IMR-90 (cell line): ENCODE measurements around the gene EIF4ENIF1. TPM values are rescaled to one million over a fixed set of nuclear protein-coding genes. Genes with fewer than 3 reads are reported as not detected.
"Not testable (repeated sequence)": the region's sequence is repeated elsewhere in the genome, so short reads cannot be mapped to it uniquely, and the experiment has no call there.

Experiments used
- ATAC-seq: fragments of 200-7000 bp; cut with Tn5 transposase; 2 replicates; pipeline ENCODE4 v1.9.1; 2020; ENCODE audit warnings: low read depth, mild to moderate bottlenecking, moderate library complexity
- BruUV-seq: library from RNA; stranded (reverse); fragments of 400-500 nt; replicated peaks from 2 replicates; lab custom pipeline; 2021; lab: Mats Ljungman, UMichigan
- CTCF ChIA-PET: fragments of 300-600 bp; formaldehyde crosslinking; extraction: SDS; loops from one replicate; lab custom pipeline; 2021; ENCODE audit warnings: antibody characterized with exemption; lab: Yijun Ruan, JAX
- POLR2A ChIA-PET: fragments of 300-600 bp; sonication (Branson Sonifier 250); formaldehyde crosslinking; loops from one replicate; lab custom pipeline; 2022; ENCODE audit warnings: antibody characterized with exemption; ENCODE audit not compliant: unreplicated experiment; lab: Charles Lee
- DNase-seq: peaks from one replicate; pipeline ENCODE4 v3.0.0; 2013
- H2AFZ ChIP-seq: replicated peaks from 2 replicates; pipeline ENCODE3; 2013; ENCODE audit warnings: low read length, mild to moderate bottlenecking; ENCODE audit not compliant: poor library complexity
- H2AK5ac ChIP-seq: 2 replicates; pipeline ENCODE4 v1.6.1; 2013; ENCODE audit warnings: low read depth, low read length, inconsistent platforms
- H2AK9ac ChIP-seq: replicated peaks from 2 replicates; pipeline ENCODE3; 2013; ENCODE audit warnings: mild to moderate bottlenecking, low read depth, low read length, moderate library complexity; ENCODE audit not compliant: poor library complexity
- H2BK120ac ChIP-seq: 2 replicates; pipeline ENCODE4 v1.6.1; 2013; ENCODE audit warnings: low read depth, low read length, inconsistent platforms
- H2BK15ac ChIP-seq: 3 replicates; pipeline ENCODE4 v1.6.1; 2013; ENCODE audit warnings: low read depth, low read length, inconsistent platforms
- H2BK20ac ChIP-seq: 2 replicates; pipeline ENCODE4 v1.6.1; 2013; ENCODE audit warnings: low read depth, mild to moderate bottlenecking, inconsistent platforms, low read length, moderate library complexity
- H2BK5ac ChIP-seq: 2 replicates; pipeline ENCODE4 v1.6.1; 2013; ENCODE audit warnings: mild to moderate bottlenecking, low read depth, low read length, inconsistent platforms; ENCODE audit not compliant: poor library complexity, severe bottlenecking
- H3K14ac ChIP-seq: replicated peaks from 2 replicates; pipeline ENCODE4 v1.6.1; 2013; ENCODE audit warnings: low read depth, low read length, inconsistent platforms
- H3K18ac ChIP-seq: 2 replicates; pipeline ENCODE4 v1.6.1; 2013; ENCODE audit warnings: low read depth, low read length, control low read depth
- H3K23ac ChIP-seq: 2 replicates; pipeline ENCODE4 v1.6.1; 2013; ENCODE audit warnings: low read depth, low read length, inconsistent platforms
- H3K27ac ChIP-seq: 2 replicates; pipeline ENCODE4 v1.5.1; 2013; ENCODE audit warnings: mild to moderate bottlenecking, control low read depth, low read length; ENCODE audit not compliant: insufficient read depth
- H3K27me3 ChIP-seq: 2 replicates; pipeline ENCODE4 v1.6.1; 2013; ENCODE audit warnings: low read length; ENCODE audit not compliant: control insufficient read depth, insufficient read depth
- H3K36me3 ChIP-seq: 2 replicates; pipeline ENCODE4 v1.6.1; 2013; ENCODE audit warnings: low read length, mixed read lengths; ENCODE audit not compliant: control insufficient read depth, insufficient read depth
- H3K4ac ChIP-seq: 2 replicates; pipeline ENCODE4 v1.6.1; 2013; ENCODE audit warnings: low read depth, low read length, inconsistent platforms
- H3K4me1 ChIP-seq: 2 replicates; pipeline ENCODE4 v1.6.1; 2013; ENCODE audit warnings: low read length, mixed read lengths; ENCODE audit not compliant: control insufficient read depth, insufficient read depth
- H3K4me2 ChIP-seq: 2 replicates; pipeline ENCODE4 v1.6.1; 2013; ENCODE audit warnings: low read depth, mild to moderate bottlenecking, control low read depth, low read length, moderate library complexity
- H3K4me3 ChIP-seq: 2 replicates; pipeline ENCODE4 v1.5.1; 2013; ENCODE audit warnings: low read depth, mild to moderate bottlenecking, control low read depth, low read length, moderate library complexity; ENCODE audit not compliant: insufficient read depth
- H3K56ac ChIP-seq: 2 replicates; pipeline ENCODE4 v1.6.1; 2013; ENCODE audit warnings: low read length, inconsistent platforms; ENCODE audit not compliant: insufficient read depth; ENCODE audit errors: extremely low read depth
- H3K79me1 ChIP-seq, 2 experiments: 2 replicates each; pipeline ENCODE4 v1.6.1; 2013; ENCODE audit warnings: low read length in 2 of 2, inconsistent platforms in 1 of 2, low read depth in 1 of 2
- H3K9ac ChIP-seq: 2 replicates; pipeline ENCODE4 v1.6.1; 2013; ENCODE audit warnings: low read depth, low read length, control low read depth
- H3K9me1 ChIP-seq: 2 replicates; pipeline ENCODE4 v1.6.1; 2013; ENCODE audit warnings: low read length, inconsistent platforms; ENCODE audit not compliant: insufficient read depth
- H3K9me3 ChIP-seq: 2 replicates; pipeline ENCODE4 v1.6.1; 2013; ENCODE audit warnings: low read length; ENCODE audit not compliant: control insufficient read depth, insufficient read depth
- H4K20me1 ChIP-seq: 2 replicates; pipeline ENCODE4 v1.6.1; 2013; ENCODE audit warnings: low read length, inconsistent platforms; ENCODE audit not compliant: insufficient read depth
- H4K5ac ChIP-seq: 2 replicates; pipeline ENCODE4 v1.6.1; 2013; ENCODE audit warnings: mild to moderate bottlenecking, low read depth, low read length, control low read depth
- H4K8ac ChIP-seq, 2 experiments: 2 replicates each; pipeline ENCODE4 v1.6.1; 2013; ENCODE audit warnings: low read depth in 2 of 2, low read length in 2 of 2, control low read depth in 1 of 2, inconsistent platforms in 1 of 2
- H4K91ac ChIP-seq: 2 replicates; pipeline ENCODE4 v1.6.1; 2013; ENCODE audit warnings: low read depth, low read length, inconsistent platforms; ENCODE audit not compliant: insufficient read depth
- MAFK ChIP-seq: IDR thresholded peaks from 2 replicates; pipeline ENCODE4 v1.6.1; 2012; ENCODE audit warnings: low read depth, low read length, improper control_type of control experiment
- RCOR1 ChIP-seq: IDR thresholded peaks from 2 replicates; pipeline ENCODE4 v1.6.1; 2012; ENCODE audit warnings: mild to moderate bottlenecking, low read length, improper control_type of control experiment; ENCODE audit not compliant: insufficient replicate concordance
- WGBS, 2 experiments: methylation state at CpG; one replicate each; pipeline versions ENCODE4 v1.1.5 to v1.1.7; 2013; ENCODE audit warnings: missing lambda C conversion rate in 2 of 2; ENCODE audit not compliant: insufficient read length in 1 of 2; ENCODE audit errors: extremely low coverage in 2 of 2; 5-methylcytosine and 5-hydroxymethylcytosine counted together
- dilution Hi-C: fragments of 300-500 bp; cut with HindIII; formaldehyde crosslinking; loops from one replicate; pipeline ENCODE4 v1.14.3; 2018; ENCODE audit warnings: low sequenced_read_pairs; ENCODE audit not compliant: unreplicated experiment
- in situ Hi-C: fragments of 300-500 bp; cut with MboI; formaldehyde crosslinking; loops from 3 replicates; pipeline ENCODE4 v1.14.3; 2019; ENCODE audit warnings: low sequenced_read_pairs, inconsistent platforms, mixed read lengths
- intact Hi-C: fragments of 100-400 bp; cut with micrococcal nuclease; formaldehyde crosslinking; loops from 2 replicates; pipeline ENCODE4 v1.10.0; 2022
- polyA plus RNA-seq, 3 experiments: library from polyadenylated mRNA; depleted of rRNA; stranded (reverse); fragments of >200 nt; gene quantifications; 2 replicates each; pipeline ENCODE4 v1.2.3, GENCODE V29; 2012; ENCODE audit warnings: low replicate concordance in 1 of 3
- total RNA-seq: library from RNA; depleted of rRNA; stranded (reverse); fragments of >200 nt; gene quantifications from 2 replicates; pipeline ENCODE4 v1.2.3, GENCODE V29; 2012

EIF4ENIF1 gene
- total and polyA plus RNA-seq, 2 of the 4 experiments (the other 2 are of a cell fraction): 14.7 to 16.0 TPM

DNA sequence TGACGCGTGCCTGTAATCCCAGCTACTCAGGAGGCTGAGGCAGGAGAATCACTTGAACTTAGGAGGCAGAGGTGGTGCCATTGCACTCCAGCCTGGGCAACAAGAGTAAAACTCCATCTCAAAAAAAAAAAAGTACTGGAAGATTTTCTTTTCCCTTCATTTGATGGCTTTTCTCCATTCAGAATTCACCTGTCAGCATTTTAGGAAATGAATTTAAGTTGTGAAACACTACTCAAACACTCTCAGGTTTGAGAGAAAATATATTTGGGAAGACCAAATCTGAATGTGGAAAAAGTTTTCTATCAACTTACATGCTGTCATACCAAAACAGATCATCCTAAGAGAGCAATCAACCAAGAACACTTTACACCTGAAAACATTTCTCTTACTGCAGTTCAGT lies 2.7 kb downstream of the EIF4ENIF1 start:
- Histone ChIP-seq H3K36me3 (peaks cover 25% of the 10 kb centered on the region), H3K27ac (no peak overlapping the region), H2BK20ac (no peak overlapping the region), H4K20me1 (peaks cover 15% of the 10 kb centered on the region), H3K79me1 (peaks cover 36 to 71% of the 10 kb centered on the region in 2 experiments), H2BK5ac (no peak overlapping the region), H3K4me2 (no peak overlapping the region), H3K56ac (no peak overlapping the region), H4K91ac (no peak overlapping the region), H2BK120ac (no peak overlapping the region), H3K9ac (no peak overlapping the region), H2BK15ac (no peak overlapping the region), H3K18ac (no peak overlapping the region), H4K8ac (no peak overlapping the region), H3K27me3 (no peaks in the 10 kb centered on the region), H3K4me3 (no peak overlapping the region), H3K9me1 (no peaks in the 10 kb centered on the region; the same call in 1 of the 2 replicates), H3K14ac (no peak overlapping the region), H4K5ac (no peak overlapping the region), H2AK9ac (no peak overlapping the region), H2AFZ (no peak overlapping the region), H3K4ac (no peak overlapping the region), H2AK5ac (no peak overlapping the region), H3K4me1 (peaks cover 2% of the 10 kb centered on the region; the same call in 1 of the 2 replicates), H3K23ac (no peak overlapping the region), H3K9me3 (no peaks in the 10 kb centered on the region)
- TF ChIP-seq RCOR1 (no peak), MAFK (peak; percentile 71)
- ATAC-seq (no peak), DNase-seq (no peak)
- ChIA-PET POLR2A (no interaction called here), CTCF (interaction anchor here (0.6 kb wide), 1 partner anchor 9 kb away, joined by 3 read pairs; no protein-coding TSS in a partner anchor)
- intact Hi-C loops (no loop called here), in situ Hi-C loops (no loop called here), dilution Hi-C loops (no loop called here)
- BruUV-seq: no TSS peak
- no CpG with 5 or more reads among the region's 2 CpGs for WGBS, 2 experiments

DNA sequence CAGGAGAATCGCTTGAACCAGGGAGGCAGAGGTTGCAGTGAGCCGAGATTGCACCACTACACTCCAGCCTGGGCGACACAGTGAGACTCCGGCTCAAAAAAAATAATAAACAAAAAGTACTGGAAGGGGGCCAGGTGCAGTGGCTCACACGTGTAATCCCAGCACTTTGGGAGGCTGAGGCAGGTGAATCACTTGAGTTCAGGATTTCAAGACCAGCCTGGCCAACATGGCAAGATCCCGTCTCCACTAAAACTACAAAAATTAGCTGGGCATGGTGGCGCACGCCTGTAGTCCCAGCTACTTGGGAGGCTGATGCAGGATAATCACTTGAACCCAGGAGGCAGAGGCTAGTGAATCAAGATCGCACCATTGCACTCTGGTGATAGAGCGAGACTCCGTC lies 3.3 kb downstream of the EIF4ENIF1 start:
- H3K9me3 ChIP-seq, H3K23ac ChIP-seq, H3K9ac ChIP-seq, H2BK15ac ChIP-seq, POLR2A ChIA-PET, H4K91ac ChIP-seq, H2AFZ ChIP-seq, H3K9me1 ChIP-seq, intact Hi-C loops, H3K4me2 ChIP-seq, H4K8ac ChIP-seq, H2BK5ac ChIP-seq, BruUV-seq, H3K56ac ChIP-seq, H3K14ac ChIP-seq, H3K4ac ChIP-seq, DNase-seq, in situ Hi-C loops, H2BK120ac ChIP-seq, H2AK9ac ChIP-seq, H3K18ac ChIP-seq, H3K4me1 ChIP-seq, H4K5ac ChIP-seq, dilution Hi-C loops, ATAC-seq, H2BK20ac ChIP-seq, H3K27me3 ChIP-seq, H3K4me3 ChIP-seq, H2AK5ac ChIP-seq, H3K27ac ChIP-seq: not testable (repeated sequence)
- peaks cover 30% of the 10 kb centered on the region for H3K36me3 ChIP-seq
- CTCF ChIA-PET: interaction anchor here (0.7 kb wide), 1 partner anchor 258 kb away, joined by 3 read pairs; no protein-coding TSS in a partner anchor
- 96% methylated on average over 6 of the region's 11 CpGs; no CpG with 5 or more reads in 1 of the 2 experiments for WGBS, 2 experiments
- H4K20me1 ChIP-seq: peaks cover 15% of the 10 kb centered on the region
- peaks cover 33 to 71% of the 10 kb centered on the region in 2 experiments for H3K79me1 ChIP-seq
